HG02885 (cell line): Measurements from ENCODE around the gene TOX3.

Experiments
- ATAC-seq: cut with Tn5 transposase; IDR thresholded peaks from one replicate; pipeline ENCODE4 v1.9.1; 2021; ENCODE audit warnings: mild to moderate bottlenecking; ENCODE audit not compliant: unreplicated experiment, poor library complexity

The TOX3 gene

DNA sequence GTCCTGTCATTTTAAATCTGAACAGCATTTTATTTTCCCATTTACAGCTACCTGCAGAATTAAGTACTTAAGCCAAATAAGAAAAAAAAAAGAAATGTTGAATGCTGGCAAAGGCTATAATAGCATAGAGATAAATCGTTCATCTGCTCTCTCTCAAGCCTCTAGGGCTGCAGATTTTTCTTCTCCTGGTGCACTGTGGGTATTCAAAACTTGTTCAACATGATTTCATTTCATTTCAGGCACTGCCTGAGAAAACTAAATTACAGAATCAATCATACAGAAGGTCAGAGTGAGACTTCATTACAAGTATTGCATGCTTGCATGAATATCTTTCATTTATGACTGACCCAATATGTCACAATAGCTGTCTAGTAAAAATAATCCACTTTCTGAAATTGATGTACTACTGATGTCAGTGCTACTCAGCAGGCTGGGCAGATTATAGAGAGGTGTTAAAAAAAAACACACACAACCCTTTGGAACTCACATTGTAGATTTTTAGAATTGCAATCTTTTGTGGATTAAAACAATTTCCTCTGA, 86.2 kb downstream of the TOX3 start:
- no peak for ATAC-seq

DNA sequence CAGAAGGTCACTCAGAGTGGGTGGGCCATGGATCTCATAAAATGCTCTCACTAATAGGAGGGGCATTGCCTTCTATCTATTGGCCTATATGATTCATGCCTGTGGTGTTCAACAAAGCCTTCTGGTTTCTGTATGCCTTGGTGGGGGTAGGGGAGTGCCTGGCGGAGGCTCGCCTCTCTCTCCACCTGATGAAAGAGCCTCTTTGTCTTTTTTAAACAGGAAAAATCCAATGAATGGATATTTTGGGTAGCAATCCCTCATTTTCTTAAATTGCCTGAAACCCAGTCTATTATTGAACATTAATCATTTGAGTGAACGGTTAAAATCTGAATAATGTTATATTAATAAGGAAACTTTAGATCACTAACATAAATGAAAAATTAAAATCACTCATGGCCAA, 90.6 kb downstream of the TOX3 start:
- ATAC-seq = no peak

DNA sequence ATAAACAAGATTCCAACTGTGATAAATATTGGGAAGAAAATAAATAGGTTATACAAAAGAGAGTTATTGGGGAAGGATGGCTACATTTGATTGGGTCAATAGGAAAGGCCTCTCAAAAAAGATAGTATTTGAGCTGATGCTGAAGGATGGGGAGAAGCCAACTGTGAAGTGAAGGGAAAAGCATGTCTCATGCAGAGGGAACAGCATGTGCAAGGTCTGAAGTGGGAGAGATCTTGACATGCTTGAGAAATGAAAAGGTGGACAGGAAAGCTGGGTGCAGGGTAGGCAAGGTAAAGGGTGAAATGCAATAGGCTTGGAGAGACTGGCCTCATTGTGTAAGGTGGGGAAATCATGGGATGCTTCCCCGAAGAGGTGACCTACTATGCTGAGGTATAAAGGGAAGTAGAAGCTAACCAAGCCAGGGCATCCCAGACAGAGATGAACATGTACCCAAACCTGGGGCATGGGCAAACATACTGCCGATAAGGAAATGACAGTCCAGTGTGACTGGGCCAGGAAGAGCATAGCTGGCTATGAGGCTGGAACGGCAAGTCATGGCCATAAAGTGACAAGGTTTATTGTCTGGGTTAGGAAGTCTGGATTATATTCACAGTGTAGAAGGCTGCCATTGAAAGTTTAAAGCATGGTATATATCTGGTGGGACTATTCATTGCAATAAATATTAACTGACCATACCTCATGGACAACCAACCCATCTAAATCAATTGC, 91.2 kb downstream of the TOX3 start:
- no peak for ATAC-seq

DNA sequence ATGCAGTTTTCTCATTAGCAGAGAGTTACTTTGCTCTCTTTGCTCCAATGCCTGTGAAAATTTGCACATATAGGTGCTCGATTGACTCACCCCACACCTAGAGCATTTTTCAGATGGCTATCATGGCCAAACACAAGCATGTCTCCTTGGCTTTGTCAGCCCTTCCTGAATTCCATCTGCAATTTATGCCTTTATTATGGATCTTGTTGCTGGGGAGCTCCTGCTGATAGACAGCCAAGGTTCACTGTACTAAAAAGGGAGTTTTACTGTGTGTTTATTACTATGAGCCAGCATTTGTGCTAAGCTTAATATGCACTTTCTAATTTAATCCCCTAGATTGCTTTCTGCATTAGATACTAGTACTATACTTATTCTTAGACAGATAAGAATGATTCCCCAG, 93.3 kb downstream of the TOX3 start:
- no peak for ATAC-seq

DNA sequence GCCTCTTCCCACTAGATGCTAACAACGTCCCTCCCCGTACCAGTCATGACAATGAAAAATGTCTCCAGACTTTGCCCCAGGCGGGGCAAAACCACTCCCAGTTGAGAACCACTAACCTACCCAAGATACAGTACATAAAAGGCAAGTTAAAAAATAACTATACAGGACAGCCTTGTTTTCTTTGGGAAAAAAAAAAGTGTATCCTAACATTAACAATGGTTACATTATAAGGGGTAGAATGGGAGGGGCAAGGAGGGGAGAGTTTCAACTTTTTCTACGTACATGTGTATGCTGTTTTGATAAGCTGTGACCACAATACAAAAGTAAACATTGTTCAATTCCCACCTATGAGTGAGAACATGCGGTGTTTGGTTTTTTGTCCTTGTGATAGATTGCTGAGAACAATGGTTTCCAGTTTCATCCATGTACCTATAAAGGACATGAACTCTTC, 94.9 kb downstream of the TOX3 start:
- no peak for ATAC-seq

DNA sequence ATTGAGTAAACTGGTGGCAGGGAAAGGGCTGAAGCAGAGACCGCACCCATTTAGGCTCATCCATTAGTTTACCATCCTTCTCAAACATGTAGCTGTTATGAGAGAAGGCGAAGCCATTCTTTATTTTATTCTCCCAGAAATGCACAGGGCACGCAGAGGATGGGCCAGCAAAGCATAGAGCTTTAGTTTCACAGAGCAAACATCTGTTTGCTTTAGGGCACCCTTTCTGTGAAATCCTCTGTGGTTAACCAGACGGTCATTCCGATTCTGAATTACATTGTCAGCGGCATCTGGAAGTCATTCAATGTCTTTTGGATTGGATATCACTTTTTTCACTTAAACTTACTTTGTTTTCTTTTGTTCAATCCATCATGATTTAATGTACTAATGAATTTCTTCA, 96.0 kb downstream of the TOX3 start:
- ATAC-seq = no peak

DNA sequence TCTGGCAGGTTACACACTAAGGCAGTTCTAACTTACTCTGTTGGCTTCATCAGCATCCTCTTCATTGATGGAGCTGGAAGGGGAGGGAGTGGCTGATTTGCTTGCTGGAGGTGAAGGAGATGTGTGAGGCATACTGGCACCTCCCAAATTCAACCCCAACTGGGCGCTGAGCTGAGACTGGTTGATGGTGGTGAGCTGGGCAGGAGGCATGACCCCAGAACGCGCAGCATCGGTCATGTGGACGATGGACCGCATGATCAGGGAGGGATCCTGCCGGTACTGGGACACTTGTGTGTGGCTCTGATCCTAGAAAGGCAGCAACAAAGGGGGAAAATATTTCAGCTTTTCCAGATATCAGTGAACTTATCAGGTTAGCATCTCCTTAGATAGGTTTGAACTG, 96.7 kb downstream of the TOX3 start:
- ATAC-seq = no peak

DNA sequence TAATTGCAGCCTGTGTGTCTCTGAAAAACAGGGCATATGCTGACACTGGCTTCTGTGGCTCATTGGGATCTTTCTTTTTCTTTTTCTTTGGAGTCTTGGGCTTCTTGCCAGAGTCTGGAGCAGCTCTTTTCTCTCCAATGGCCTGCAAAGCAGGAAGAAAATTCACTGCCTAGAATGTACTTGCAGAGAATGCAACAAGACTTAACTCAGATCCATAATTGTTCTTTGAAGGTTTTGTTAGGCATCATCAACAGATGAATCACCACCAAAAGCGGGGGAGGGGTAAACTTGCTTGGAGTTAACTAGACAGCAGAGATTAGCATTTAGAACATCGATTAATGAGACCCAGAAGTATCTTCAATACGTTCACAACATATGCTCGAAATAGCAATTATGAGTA, 100.9 kb downstream of the TOX3 start:
- no peak for ATAC-seq

DNA sequence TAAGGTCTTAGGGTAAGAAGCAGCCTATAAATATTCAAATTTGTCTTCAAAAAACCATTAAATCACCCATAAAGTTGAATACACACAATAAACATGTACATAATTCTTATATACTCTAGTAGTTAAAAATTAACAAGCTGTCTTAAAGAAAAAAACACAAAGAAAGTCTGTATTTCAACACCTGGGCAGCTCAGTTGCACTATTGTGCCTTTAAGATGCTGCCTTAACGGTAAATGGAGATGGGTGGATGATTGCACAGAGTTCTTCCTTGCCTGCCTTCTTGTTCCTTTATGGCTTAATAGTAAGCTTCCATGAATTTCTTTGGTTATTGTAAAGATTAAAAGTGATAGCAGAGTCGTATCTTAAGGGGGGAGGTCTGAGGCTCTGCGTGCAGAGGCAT, 105.1 kb downstream of the TOX3 start:
- ATAC-seq = no peak

DNA sequence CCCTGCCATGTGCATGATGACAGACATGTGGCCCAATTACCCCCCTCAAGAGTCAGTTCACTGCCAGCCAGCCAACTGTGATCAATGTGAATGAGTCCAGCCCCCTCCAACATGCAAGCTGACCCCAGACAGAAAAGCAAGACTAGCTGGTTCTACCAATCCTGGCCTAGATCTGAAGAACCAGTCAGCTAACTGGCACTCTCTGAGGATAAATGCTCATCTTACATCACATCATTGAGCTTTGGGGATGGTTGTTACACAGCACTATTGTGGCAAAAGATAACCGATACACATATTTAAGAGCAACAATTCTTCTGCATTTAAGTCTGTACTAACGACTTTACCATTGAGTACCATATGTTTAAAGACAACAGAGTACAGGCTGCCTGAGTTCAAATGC, 106.7 kb downstream of the TOX3 start:
- ATAC-seq = no peak

DNA sequence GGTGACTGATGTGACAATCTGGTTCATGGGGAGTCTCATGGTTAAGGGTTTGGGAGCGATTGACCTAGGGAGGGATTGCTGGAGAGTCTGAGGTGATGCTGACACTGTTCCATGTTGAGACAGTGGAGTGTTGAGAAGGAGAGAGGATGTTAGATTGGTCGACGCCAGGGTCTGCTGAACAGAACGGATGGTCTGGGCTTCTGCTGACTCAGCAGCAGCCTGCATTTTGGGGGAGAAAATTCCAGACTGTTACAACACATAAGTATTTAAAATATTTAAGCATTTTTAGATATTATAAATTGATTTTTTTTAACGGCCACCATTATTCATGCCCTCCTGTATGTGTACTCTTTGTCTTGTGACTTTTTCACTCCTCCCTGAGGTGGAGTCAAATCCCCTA, 107.2 kb downstream of the TOX3 start:
- ATAC-seq = no peak

DNA sequence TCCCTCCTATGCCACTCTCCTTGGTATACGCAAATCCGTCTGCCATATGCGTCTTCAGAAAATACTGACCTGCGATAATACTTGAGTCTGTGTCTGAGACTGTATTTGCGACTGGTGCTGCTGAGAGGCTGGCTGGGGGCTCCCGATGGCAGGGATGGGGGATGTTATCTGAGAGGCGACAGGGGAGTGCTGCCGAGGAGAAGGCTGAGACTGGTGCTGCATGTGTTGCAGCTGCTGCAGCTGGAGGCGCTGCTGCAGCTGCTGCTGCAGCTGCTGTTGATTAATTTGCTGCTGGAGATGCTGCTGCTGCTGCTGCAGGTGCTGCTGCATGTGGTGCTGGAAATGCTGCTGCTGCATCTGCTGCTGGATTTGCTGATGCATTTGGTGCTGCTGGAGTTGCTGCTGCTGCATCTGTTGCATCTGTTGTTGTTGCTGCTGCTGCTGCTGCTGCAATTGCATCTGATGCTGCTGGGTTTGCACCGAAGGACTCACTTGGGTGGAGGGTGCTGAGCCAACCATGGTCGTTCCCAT, 107.7 kb downstream of the TOX3 start:
- no peak for ATAC-seq

DNA sequence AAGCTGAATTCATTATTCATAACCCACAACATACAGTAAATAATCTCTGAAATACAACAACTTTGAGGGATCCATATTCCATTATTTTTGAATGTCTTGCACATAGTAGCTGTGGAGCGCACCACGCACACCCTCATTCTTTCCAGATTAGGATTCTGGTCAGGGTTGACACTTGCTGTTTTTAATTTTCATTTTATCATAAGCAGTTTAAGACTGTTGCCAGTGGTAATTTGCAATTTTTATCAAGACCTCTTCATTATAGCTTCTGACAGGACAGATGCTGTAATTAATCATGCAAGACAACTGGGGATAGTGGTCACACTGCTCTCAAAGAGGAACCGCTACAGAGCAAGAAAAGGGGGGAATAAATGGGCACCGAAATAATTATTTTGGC, 109.7 kb downstream of the TOX3 start:
- ATAC-seq = no peak

DNA sequence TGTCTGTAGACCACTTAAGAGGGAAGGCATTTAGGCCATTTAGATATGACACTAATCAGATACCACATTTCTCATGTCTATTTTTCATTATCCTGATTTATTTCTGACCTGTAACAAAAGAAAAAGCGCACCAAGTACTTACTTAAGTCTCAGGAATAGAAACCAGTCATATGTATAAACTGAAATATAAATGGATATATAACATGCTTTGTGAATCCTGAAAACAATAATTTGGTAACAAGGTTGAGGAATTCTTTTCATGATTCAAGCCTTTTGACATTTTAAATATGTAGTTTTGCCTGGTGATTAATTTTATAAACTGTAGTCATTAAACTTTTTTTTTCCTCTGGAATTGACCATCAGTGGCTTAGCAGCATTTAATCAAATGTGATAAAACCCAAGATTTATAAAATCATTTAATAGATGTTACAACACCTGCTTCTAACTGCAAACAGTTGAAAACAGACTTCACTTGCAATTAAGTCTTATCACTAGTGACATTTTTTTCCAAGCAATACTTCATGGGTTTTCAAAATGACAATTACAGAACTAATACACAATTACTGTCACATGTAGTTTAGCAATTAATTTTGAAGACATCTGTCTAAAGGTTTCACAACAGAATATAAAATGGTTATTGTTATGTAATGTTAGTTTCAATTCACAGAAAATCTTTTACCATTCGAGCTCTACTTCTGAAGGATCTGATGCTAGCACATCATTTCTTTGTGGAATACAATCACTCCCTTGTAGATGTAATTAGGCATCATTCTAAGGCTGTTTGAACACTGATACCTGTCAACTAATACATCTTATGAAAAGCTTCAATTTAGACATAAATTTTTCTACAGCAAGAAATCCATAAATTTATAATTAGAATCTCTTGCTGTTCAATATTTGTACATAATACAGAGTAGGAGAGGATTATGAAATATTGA, 110.3 kb downstream of the TOX3 start:
- ATAC-seq = no peak

DNA sequence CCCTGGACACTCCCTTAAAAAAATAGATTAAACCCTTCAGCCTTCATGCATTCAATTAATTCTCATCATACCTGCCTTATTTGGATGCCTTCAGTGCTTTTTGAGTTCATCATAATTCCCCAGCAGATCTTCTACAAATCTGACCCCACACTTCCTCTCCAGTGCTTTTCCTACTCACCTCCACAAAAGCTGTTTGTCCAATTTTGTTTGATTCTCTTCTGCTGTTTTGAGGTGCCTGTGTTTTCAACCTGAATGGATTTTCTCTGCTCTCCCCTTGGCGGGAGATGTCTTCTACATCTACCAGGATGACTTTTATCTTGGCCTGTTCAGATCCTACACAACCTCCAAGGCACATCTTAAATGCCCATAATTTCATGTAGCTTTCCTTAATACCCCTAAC, 112.7 kb downstream of the TOX3 start:
- ATAC-seq = no peak

DNA sequence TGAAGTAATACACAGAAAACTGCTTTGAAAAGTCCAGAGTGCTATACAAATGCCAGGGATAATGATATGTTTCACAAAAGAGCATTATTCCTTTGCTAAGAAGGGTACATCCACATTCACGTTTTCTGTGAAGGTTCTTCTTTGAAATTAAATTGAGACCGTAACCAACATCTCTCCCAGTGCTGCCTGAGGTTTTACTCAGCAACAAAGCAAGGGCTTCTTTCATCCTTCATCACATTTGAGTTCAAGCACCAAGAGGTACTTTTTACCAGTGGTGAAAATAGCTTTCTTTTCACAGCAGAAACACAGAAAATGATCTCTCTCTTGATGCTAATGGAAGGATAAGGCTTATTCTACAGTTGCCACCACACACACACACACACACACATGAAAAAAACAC, 113.3 kb downstream of the TOX3 start:
- ATAC-seq = no peak

DNA sequence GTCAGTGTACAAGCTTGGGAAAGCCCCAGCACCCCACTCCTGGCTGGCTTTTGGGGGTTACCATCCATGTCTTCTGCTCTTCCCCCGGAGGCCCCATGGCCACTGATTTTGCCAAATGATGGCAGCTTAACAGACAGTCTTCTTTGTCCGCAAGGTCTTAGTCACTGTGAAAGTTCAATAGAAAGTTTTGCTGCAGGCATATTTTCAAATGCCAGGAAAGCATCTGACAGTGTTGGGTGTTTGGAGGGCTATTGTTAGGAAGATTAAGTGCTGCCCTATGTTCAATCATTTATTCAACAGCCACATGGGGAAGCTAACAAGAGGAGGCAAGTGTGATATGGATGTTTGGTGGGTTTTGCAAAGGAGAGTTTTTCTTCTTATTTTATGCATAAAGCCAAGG, 122.4 kb downstream of the TOX3 start:
- ATAC-seq = no peak

DNA sequence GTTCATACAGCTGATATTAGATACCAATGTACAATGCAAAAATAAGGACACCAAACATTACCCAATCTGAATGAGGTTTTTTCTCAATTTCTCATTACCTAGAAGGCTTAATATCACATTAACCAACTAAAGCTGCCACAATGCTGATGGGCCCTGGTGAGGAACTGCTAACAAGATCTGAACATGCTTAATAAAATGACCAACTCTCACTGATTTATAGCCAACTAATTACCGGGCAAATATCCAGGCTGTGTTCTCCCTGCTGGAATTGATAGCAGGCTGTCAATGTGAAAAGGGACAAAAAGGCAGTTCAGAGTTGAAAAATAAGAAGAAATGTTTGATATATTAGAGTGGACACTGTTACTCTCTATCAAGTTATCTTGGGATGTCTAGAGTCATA, 124.6 kb downstream of the TOX3 start:
- ATAC-seq = no peak

DNA sequence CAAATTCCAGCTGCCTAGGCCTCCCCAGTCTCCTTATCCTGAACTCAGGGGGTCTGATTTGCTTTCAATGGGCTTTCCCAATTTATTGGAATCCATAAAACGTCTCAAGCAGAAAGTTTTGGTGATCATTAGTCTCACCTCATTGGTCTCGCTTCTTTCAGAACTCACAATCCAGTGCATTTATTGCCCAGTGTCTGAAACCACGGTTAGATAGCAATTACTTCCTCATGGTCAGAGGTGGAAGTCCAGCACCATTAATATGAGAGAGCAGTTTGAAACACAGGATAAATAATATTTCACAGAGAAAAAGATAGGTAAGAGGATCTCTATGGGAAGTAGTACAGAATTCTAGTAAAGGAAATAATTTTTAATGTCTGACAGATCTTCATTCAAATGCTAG, 128.7 kb downstream of the TOX3 start:
- no peak for ATAC-seq

DNA sequence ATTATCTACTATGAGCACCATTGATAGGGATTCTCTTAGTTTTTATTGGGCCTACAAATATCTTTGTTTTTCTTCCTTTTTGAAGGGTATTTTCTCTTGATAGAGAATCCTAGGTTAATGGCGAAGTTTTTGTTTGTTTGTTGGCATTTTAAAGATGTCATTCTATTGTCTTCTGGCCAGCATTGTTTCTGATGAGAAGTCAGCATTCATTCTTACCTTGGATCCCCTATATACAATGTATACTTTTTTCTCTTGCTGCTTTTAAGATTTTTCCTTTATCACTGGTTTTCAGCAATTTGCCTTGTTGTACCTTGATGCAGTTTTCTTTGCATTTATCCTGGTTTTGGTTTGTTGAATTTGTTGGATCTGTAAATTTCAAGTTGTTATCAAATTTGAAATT, 130.1 kb downstream of the TOX3 start:
- no peak for ATAC-seq

DNA sequence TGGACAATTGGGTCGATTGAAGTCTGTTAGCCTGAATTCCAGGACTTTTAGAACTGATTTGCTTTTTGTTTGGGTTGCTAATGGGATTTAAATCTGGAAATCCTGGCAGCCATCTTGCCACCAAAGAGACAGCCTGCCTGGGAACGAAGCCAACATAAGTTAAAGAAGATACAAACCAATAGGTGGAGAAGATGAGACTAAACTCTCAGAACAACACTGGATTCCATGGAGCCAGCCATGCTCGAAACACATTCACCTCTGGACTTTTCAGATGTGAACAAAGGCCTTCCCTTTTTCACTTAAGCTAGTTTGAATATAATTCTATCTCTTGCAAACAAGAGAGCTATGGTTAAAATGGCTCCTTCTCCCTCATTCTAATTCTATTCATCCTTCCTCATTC, 135.9 kb downstream of the TOX3 start:
- no peak for ATAC-seq
